Retinal pigment epithelial cell (primary cell): ENCODE data around the gene MGME1.

Experiments
- DNase-seq: peaks from one replicate; pipeline ENCODE4 v3.0.0-alpha.2; 2010; ENCODE audit warnings: low read depth
- H3K4me3 ChIP-seq: 2 replicates; pipeline ENCODE4 v1.5.1; 2011; ENCODE audit warnings: mild to moderate bottlenecking, low read length, control low read depth, moderate library complexity
- CTCF ChIP-seq: conservative IDR thresholded peaks from 2 replicates; pipeline ENCODE4 v1.5.1; 2011; ENCODE audit warnings: low read depth, low read length, control low read depth, inconsistent platforms

Gene MGME1

GRCh38 chr20:17928633-17929311 lies 40.0 kb upstream of the MGME1 start:
- no peak for TF ChIP-seq CTCF
- no peak for DNase-seq
- H3K4me3 ChIP-seq, result no peak overlapping the region

GRCh38 chr20:17931513-17931912 lies 37.3 kb upstream of the MGME1 start:
- H3K4me3 ChIP-seq, result no peak overlapping the region
- DNase-seq, result no peak
- no peak for TF ChIP-seq CTCF

GRCh38 chr20:17932396-17932795 lies 36.4 kb upstream of the MGME1 start:
- no peak for DNase-seq
- TF ChIP-seq CTCF, result no peak
- no peak overlapping the region for H3K4me3 ChIP-seq

GRCh38 chr20:17933121-17933520 lies 35.7 kb upstream of the MGME1 start:
- no peak for TF ChIP-seq CTCF
- no peak overlapping the region for H3K4me3 ChIP-seq
- DNase-seq, result no peak

- DNase-seq, result no peak
- no peak for TF ChIP-seq CTCF
- no peak overlapping the region for H3K4me3 ChIP-seq
These were observed 35.1 kb upstream of the MGME1 start for GRCh38 chr20:17933711-17934110.

GRCh38 chr20:17934141-17934862 lies 34.5 kb upstream of the MGME1 start:
- DNase-seq, result no peak
- no peak overlapping the region for H3K4me3 ChIP-seq
- no peak for TF ChIP-seq CTCF

- DNase-seq, result no peak
- no peak overlapping the region for H3K4me3 ChIP-seq
- no peak for TF ChIP-seq CTCF
These were observed 33.6 kb upstream of the MGME1 start for GRCh38 chr20:17935186-17935585.
